ENCODE results near the gene SIK2. TPM values are rescaled to one million over a fixed set of nuclear protein-coding genes. Genes with fewer than 3 reads are reported as not detected.

The SIK2 gene
- total and polyA plus RNA-seq, 9 of the 15 experiments (the other 6 are each of a cell fraction or from before 2014, with no cell fraction given): 0.74 to 11.6 (median 3.8) TPM

DNA sequence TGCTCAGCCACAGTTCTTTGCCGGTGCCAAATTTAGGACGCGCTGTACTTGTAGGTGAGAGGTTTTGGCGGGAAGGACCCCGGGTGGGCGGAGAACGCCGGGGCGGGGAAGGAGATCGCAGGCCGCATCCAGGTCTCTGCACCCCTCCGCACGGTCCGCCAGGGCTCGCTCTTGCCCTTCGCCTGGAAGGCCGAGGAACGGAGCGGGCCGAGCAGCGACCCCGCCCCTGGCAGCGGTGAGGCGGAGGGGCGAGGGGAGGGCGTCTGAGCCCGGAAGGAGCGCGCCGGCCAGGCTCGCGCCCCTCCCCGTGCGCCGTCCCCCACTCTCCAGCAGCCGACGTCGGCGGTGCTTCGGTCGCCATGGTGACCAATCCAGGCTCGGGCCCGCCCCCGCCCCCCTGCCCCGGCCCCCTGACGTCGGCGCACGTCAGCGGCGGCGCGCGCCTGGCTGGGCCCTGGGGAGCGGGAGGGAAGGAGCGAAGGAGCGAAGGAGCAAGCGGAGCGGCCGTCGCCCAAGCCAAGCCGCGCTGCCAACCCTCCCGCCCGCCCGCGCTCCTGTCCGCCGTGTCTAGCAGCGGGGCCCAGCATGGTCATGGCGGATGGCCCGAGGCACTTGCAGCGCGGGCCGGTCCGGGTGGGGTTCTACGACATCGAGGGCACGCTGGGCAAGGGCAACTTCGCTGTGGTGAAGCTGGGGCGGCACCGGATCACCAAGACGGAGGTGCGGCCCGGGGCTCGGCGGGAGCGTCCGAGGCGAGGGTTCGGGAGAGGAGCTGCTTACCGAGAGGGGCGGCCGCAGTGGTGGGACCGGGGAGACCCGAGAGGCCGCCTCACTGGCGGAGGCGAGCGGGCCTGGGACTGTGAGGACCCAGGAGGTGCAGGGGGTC, at the start of gene SIK2 (continued):
- TF ChIP-seq TEAD2 (tag; IDR thresholded peaks at IDR 0.05) (no peak), ZBTB12 (CRISPR knock-in tag; IDR thresholded peaks at IDR 0.05) (0 out of 2 replicates have a peak, but pooled peaks have one; percentile 43), THAP12 (CRISPR knock-in tag; IDR thresholded peaks at IDR 0.05) (no peak), CAMTA2 (CRISPR knock-in tag; conservative IDR thresholded peaks at IDR 0.05) (no peak), POU5F1 (IDR thresholded peaks at IDR 0.05; ENCODE audit: borderline replicate concordance, low read depth, low read length, partially characterized antibody) (no peak), PHF20 (IDR thresholded peaks at IDR 0.05; ENCODE audit: partially characterized antibody) (no peak), ZNF282 (CRISPR knock-in tag; IDR thresholded peaks at IDR 0.05) (no peak), KHSRP (IDR thresholded peaks at IDR 0.05) (no peak), BHLHE40 (IDR thresholded peaks at IDR 0.05; ENCODE audit: low read length) (peak; percentile 68), HNRNPUL1 (IDR thresholded peaks at IDR 0.05; ENCODE audit: low read length) (no peak), TARDBP (IDR thresholded peaks at IDR 0.05) (no peak), HEY1 (CRISPR knock-in tag; IDR thresholded peaks at IDR 0.05; ENCODE audit: borderline replicate concordance) (no peak), RBM17 (IDR thresholded peaks at IDR 0.05; ENCODE audit: borderline replicate concordance, low read depth, low read length) (no peak)
- TF ChIP-seq, protein P1, sequence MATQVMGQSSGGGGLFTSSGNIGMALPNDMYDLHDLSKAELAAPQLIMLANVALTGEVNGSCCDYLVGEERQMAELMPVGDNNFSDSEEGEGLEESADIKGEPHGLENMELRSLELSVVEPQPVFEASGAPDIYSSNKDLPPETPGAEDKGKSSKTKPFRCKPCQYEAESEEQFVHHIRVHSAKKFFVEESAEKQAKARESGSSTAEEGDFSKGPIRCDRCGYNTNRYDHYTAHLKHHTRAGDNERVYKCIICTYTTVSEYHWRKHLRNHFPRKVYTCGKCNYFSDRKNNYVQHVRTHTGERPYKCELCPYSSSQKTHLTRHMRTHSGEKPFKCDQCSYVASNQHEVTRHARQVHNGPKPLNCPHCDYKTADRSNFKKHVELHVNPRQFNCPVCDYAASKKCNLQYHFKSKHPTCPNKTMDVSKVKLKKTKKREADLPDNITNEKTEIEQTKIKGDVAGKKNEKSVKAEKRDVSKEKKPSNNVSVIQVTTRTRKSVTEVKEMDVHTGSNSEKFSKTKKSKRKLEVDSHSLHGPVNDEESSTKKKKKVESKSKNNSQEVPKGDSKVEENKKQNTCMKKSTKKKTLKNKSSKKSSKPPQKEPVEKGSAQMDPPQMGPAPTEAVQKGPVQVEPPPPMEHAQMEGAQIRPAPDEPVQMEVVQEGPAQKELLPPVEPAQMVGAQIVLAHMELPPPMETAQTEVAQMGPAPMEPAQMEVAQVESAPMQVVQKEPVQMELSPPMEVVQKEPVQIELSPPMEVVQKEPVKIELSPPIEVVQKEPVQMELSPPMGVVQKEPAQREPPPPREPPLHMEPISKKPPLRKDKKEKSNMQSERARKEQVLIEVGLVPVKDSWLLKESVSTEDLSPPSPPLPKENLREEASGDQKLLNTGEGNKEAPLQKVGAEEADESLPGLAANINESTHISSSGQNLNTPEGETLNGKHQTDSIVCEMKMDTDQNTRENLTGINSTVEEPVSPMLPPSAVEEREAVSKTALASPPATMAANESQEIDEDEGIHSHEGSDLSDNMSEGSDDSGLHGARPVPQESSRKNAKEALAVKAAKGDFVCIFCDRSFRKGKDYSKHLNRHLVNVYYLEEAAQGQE (IDR thresholded peaks at IDR 0.05; ENCODE audit: borderline replicate concordance): peak; percentile 93
- TF ChIP-seq, protein P1 (CRISPR knock-in tag; IDR thresholded peaks at IDR 0.05; ENCODE audit: low read depth): no peak; the same call in none of the 2 replicates
